NB4 (cell line): ENCODE measurements around the gene MARK3.

Experiments
- DNase-seq: peaks from one replicate; pipeline ENCODE4 v3.0.0; 2010; ENCODE audit warnings: low read depth
- H3K4me3 ChIP-seq: one replicate; pipeline ENCODE4 v1.5.1; 2011; ENCODE audit warnings: mild to moderate bottlenecking, low read depth, low read length, moderate library complexity
- MAX ChIP-seq: IDR thresholded peaks from 2 replicates; pipeline ENCODE4 v1.6.1; 2011; ENCODE audit warnings: low read depth, low read length
- MYC ChIP-seq: IDR thresholded peaks from 2 replicates; pipeline ENCODE4 v1.6.1; 2011; ENCODE audit warnings: low read depth, low read length
- POLR2A ChIP-seq: IDR thresholded peaks from 2 replicates; pipeline ENCODE4 v1.6.1; 2011; ENCODE audit warnings: mild to moderate bottlenecking; ENCODE audit not compliant: insufficient read length; ENCODE audit errors: extremely low read depth
- TF ChIP-seq, protein P1 (sequence below): IDR thresholded peaks from one replicate; pipeline ENCODE4 v1.5.1; 2012; ENCODE audit warnings: low read depth, low read length

MARK3 gene

DNA sequence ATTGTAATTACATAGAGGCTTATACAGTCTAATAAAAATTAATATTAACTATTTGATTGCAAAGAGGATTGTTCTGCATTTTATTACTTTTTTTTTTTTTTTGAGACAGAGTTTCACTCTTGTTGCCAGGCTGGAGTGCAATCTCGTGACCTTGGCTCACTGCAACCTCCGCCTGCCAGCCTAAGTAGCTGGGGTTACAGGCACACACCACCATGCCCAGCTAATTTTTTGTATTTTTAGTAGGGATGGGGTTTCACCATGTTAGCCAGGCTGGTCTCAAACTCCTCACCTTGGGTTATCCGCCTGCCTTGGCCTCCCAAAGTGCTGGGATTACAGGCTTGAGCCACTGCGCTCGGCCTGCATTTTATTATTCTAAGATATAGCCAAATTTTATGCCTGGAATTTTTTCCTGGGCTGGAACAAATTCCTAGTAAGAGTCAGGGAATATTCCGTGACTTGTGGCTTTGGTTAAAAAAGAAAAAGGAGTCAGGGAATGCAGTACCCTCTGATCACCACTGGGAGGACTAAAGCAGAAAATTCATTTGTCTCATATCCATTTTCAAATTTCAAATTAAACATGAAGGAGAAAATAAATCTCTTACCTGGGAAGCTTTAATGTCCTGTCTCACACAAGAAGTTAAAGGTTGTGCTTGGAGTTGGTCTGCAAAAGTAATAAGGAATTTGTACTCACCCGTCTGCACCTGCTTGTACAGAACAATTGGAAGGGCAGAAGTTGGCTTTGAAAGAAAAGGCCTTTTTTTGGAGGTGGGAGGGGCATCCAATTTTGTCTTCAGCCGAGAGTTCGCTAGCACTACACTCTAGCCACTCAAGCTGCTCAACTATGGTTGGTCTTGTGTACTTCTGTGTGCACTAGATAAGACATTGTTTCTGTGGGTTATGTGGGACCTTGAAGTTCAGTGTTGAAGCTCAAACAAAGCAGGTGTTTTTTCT, 8.7 kb downstream of the MARK3 start:
- DNase-seq = no peak
- no peak overlapping the region for H3K4me3 ChIP-seq
- TF ChIP-seq, protein P1, sequence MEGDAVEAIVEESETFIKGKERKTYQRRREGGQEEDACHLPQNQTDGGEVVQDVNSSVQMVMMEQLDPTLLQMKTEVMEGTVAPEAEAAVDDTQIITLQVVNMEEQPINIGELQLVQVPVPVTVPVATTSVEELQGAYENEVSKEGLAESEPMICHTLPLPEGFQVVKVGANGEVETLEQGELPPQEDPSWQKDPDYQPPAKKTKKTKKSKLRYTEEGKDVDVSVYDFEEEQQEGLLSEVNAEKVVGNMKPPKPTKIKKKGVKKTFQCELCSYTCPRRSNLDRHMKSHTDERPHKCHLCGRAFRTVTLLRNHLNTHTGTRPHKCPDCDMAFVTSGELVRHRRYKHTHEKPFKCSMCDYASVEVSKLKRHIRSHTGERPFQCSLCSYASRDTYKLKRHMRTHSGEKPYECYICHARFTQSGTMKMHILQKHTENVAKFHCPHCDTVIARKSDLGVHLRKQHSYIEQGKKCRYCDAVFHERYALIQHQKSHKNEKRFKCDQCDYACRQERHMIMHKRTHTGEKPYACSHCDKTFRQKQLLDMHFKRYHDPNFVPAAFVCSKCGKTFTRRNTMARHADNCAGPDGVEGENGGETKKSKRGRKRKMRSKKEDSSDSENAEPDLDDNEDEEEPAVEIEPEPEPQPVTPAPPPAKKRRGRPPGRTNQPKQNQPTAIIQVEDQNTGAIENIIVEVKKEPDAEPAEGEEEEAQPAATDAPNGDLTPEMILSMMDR = peak; percentile 62
- TF ChIP-seq MAX = no peak

DNA sequence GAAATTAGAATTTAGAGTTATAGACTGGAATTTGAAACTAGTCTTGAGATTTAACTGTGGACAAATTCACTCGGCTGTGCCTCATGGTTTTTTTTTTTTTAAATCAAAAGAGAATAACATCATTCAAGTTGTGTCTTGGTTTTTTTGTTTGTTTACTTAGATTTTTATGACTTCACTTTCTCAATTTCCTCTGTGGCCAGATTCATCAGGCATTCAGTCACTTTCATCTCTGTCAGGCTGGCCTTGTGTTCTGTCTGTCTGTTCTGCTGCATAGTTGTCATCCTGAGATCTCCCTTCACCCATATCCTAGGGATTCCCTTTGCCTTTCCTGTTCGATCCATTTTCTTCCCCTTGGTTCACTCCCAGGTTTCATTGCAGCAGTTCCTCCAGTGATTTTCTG, 10.0 kb downstream of the MARK3 start:
- no peak for DNase-seq

DNA sequence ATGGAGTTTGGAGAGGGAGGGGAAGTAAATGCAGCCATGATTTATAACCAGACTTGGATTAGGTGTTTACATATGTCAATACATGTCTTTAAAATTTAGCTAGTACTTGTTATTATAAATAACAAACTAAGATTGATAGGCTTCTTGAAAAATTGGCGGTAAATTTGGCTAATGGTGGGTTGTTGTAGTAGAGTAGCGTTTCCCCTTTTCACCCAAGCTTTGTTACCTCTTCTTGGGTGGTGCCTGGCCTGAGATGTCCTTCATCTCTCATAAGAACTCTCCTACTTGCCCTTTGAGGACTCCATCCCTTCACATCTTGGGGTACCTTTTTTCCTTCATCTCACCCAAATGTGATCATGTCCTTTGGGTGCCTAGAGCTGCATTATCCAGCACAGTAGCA, 11.2 kb downstream of the MARK3 start:
- H3K4me3 ChIP-seq = no peak overlapping the region
- no peak for TF ChIP-seq MYC
- TF ChIP-seq, protein P1 = no peak
- no peak for TF ChIP-seq MAX
- TF ChIP-seq POLR2A = no peak
- no peak for DNase-seq

More for the DNA sequence above, 10.0 kb downstream of the MARK3 start:
- TF ChIP-seq MYC (no peak), POLR2A (no peak), MAX (no peak)
- TF ChIP-seq, protein P1 = no peak
- no peak overlapping the region for H3K4me3 ChIP-seq

DNA sequence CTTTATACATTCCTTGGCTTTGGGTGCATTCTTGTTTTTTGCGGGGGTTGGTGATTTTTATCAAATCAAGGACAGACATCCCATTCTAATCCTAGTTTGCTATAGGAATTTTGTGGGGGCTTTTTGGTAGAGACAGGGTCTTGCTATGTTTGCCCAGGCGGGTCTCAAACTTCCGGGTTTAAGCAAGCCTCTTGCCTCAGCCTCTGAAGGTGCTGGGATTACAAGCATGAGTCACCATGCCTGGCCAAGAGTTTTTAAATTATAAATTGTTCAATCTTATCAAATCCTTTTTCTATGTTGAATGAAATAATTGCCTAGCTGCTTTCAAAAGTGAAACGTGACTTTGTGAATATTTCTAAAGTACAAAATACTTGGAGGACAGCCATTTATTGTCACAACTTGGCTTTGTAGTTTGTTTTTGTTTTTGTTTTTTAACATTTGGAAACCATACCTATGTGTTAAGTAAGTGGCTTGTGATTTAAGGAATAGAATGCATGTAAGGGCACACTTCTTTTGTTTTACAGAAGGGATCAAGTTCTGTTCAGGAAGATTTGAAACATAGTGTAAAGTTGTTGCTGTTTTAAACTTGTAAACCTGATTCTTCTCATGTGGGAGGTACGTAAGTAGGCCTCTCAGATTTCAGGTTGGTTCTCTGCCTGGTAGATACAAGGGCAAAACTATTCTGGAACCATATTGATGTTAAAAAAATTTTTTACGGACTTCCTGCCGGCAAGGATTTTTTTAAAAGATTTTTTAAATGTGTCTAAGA, 13.4 kb downstream of the MARK3 start:
- peak; percentile 51 for DNase-seq
- no peak for TF ChIP-seq POLR2A
- TF ChIP-seq, protein P1 = no peak
- TF ChIP-seq MYC = no peak
- no peak for TF ChIP-seq MAX
- H3K4me3 ChIP-seq = no peak overlapping the region

GRCh38 chr14:103400537-103400936, 15.3 kb downstream of the MARK3 start:
- TF ChIP-seq, protein P1 = no peak
- TF ChIP-seq POLR2A (no peak), MYC (no peak), MAX (no peak)
- DNase-seq = no peak
- no peak overlapping the region for H3K4me3 ChIP-seq
